NCI-H1930 (cell line): ENCODE data around the gene SPG7.

Experiments used
- DNase-seq, 2 experiments: peaks; one replicate each; lab custom pipeline; 2025; lab: John Stamatoyannopoulos, UW

SPG7 gene

DNA sequence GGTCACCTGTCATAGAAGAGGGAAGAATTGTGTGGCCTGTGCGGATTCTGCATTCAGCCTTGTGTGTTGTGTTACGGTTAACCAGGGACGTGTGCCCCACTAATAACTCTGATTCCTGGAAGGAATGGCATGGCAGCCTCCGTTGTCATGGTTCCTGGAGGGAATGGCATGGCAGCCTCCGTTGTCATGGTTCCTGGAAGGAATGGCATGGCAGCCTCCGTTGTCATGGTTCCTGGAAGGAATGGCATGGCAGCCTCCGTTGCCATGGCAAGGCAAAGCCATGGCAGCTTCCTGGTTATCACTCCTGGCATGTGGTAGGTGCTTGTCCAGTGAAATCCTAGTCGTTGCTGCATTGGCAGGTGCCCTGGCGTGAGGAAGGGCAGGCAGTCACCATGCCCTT is 8.9 kb downstream of the SPG7 start:
- no peak for DNase-seq

DNA sequence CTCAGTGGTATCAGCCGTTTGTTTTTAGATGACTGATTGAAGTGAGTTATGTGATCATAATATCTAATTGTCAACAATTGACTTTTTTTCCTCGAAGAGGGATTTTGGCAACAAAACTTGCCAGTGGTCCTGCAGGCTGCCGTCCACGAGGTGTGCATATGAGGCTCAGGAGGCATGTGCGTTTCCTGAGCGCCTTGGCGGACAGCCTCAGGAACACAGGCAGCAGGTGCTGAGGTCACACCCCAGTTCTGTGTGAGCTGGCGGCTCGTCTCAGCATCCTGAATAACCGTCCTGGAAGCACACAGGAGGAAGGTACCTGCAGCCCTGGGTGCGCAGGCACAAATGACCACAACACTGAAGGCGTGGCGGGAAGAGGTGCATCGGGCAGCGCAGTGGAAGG is 11.7 kb downstream of the SPG7 start:
- no peak for DNase-seq

DNA sequence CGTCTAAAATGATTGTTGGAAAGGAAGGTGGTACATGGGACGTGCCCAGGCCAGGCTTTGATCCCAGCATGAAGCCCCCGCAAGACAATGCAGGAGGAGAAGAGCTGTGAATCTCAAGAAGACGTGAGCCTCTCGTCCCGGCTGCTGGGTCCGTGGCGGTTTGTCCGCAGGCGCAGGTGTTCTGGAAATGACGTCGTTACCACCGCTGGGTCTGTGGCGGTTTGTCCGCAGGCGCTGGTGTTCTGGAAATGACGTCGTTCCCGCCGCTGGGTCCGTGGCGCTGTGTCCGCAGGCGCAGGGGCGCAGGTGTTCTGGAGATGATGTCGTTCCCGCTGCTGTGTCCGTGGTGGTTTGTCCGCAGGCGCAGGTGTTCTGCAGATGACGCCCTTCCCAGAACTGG is 14.1 kb downstream of the SPG7 start:
- DNase-seq: no peak

DNA sequence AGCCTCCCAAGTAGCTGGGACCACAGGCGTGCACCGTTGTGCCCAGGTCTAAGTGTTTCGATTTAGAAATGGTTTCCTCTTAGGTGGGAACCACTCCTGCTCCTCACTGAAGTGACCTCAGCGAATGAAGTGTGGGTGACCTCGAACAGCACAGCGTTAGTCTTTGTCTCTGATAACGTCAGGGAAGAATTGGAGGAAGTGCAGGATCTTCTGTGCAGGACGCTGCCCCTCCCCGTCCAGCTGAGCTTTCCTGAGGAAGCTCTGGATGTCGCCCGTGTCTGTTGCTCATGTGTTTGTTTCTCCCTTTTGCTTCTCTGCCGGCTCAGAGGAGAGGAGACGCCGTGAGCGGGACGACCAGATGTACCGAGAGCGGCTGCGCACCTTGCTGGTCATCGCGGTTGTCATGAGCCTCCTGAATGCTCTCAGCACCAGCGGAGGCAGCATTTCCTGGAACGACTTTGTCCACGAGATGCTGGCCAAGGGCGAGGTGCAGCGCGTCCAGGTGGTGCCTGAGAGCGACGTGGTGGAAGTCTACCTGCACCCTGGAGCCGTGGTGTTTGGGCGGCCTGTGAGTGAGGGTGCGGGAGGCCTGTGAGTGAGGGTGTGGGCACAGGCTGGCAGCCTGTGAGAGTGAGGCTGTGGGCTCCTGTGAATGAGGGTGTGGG is 15.6 kb downstream of the SPG7 start:
- no peak for DNase-seq

GRCh38 chr16:89525146-89525913 is 17.1 kb downstream of the SPG7 start:
- no peak for DNase-seq

DNA sequence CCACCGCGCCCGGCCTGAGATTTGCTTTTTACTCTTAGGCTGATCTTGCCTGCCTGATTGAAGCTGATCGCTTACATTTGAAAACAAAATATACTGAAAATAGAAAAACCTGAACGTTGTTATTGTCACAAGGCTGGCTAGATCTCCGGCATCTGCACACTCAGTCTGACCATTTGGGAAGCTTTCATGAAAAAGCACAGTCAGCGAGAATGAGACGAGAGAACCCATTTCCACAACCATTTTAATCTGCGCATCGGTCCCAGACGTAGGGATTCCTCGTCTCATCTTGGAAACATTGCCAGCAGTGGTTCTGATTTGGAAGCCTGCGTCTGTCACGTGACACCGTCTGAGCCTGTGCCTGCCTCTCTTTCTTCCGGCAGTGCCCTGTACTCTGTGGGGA is 20.9 kb downstream of the SPG7 start:
- DNase-seq: no peak

DNA sequence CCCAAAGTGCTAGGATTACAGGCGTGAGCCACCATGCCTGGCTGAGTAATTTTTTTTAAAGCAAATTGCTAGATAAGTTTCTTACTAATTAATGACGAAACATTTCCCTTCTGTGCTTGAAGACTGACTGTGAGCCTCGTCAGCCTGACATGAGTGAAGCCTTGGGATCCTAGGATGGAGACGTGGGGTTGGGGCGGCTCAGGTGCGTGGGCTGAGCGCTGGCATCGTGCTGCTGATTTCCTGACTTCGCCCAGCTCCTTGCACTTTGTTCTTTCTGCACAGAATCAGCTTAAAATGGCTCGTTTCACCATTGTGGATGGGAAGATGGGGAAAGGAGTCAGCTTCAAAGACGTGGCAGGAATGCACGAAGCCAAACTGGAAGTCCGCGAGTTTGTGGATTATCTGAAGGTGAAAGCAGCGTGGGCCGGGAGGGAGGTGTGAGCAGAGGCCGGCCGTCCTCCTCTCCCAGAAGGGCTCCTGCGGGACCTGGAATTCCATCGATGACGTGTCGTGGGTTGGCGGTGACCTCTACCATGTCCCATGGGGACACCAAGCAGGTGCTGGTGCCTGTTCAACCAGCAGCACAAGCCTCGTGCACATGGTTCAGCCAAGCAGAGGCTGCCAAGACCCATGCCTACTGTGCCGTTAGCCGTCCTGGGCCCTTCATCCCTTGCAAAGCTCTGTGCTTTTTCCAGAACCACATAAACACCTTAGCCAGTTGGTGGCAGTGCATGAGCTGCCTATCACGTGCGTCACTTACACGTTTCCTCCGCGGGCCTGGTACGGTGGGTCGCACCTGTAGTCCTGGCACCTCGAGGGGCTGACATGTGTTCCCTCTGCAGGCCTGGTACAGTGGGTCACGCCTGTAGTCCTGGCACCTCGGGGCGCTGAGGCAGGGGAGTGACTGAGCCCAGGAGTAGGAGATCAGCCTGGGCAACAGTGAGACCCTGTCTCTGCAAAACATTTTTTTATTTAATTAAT is 22.5 kb downstream of the SPG7 start:
- DNase-seq: no peak

DNA sequence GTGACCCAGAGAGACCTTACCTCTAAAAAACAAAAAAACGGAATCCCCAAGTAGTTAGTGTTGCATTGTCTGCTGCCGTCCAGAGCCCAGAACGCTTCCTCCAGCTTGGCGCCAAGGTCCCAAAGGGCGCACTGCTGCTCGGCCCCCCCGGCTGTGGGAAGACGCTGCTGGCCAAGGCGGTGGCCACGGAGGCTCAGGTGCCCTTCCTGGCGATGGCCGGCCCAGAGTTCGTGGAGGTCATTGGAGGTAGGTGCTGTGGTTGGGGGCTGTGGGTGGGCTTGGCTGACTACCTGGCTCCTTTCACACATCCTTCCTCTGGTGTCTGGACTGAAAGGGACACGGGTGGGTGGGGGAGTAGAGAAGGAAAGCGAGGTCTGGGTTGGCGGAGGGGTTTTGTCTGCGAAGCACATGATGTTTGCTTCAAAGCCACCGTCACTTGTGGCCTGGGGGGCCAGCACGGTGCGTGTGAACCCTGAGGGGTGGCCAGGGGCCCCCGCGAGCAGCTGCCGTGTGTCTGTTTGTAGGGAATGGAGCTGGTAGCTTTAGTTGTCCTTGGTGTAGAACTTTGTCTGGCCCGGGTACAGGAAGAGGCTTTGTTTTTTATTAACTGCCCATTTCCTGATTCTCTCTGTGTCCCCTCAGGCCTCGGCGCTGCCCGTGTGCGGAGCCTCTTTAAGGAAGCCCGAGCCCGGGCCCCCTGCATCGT is 23.8 kb downstream of the SPG7 start:
- no peak for DNase-seq

- DNase-seq: no peak
Measured at GRCh38 chr16:89534252-89534756, 26.1 kb downstream of the SPG7 start.

DNA sequence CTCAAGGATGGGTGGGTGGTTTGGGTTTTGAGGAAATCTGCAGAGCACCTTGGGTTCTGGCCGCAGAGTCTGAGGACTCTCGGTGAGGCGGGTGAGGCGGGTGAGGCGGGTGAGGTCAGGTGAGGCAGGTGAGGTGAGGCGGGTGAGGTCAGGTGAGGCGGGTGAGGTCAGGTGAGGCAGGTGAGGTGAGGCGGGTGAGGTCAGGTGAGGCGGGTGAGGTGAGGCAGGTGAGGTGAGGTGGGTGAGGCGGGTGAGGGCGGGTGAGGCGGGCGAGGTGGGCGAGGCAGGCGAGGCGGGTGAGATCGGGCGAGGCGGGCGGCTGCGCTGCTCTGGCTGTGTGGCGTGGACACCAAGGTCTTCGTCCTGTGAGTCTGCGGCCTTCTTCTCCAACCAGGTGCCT is 28.2 kb downstream of the SPG7 start:
- no peak for DNase-seq

DNA sequence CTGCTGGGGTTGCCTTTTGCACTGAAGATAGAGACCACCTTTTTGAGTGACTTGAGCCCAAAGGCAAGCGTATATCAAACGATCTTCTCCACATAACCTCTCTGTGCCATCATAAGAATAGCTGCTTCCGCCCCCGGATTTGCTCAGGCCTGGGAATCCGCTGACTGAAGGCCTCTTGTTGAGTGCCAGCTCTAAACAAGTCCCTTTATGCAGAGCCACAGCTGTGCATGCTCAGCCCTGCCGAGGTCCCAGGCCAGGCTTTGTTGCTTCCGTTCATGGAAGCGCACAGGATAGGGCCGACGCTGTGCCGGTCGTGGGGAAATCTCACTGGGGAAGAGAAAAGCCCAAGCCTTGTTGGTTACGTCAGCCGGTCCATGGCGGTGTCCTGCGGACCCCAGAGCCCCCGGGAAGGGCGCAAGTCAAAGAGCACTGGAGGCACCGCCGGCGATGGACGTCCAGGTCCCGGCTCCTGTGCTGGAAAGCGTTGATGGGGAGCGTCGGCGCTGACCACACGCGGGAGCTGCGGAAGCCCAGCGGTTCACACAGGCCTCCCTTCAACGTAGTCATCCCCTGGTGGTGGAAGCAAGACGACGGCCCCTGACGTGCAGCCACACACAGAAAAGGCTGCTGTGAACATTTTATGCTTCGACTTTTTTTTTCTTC is 28.8 kb downstream of the SPG7 start:
- no peak for DNase-seq

DNA sequence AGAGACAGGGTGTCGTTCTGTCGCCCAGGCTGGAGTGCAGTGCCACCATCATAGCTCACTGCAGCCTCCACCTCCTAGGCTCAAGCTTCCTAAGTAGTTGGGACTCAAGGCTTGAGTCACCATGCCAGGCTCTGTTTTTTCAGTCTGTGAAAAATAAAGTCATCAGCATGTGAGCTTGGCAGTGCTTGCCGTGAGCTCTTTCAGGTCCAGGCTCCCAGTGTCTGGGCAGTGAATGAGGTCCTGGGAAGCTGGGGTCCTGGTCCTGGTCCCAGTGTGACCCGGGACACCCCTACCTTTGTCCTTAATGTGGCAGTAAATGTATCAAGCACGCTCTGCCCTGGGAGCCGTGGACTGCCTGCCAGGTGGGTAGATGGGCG is 29.3 kb downstream of the SPG7 start:
- no peak for DNase-seq

GRCh38 chr16:89538286-89538685 is 30.1 kb downstream of the SPG7 start:
- DNase-seq: no peak

- DNase-seq: no peak
Measured at GRCh38 chr16:89540557-89540956, 32.4 kb downstream of the SPG7 start.

- DNase-seq: no peak
Measured at GRCh38 chr16:89541792-89542191, 33.6 kb downstream of the SPG7 start.

DNA sequence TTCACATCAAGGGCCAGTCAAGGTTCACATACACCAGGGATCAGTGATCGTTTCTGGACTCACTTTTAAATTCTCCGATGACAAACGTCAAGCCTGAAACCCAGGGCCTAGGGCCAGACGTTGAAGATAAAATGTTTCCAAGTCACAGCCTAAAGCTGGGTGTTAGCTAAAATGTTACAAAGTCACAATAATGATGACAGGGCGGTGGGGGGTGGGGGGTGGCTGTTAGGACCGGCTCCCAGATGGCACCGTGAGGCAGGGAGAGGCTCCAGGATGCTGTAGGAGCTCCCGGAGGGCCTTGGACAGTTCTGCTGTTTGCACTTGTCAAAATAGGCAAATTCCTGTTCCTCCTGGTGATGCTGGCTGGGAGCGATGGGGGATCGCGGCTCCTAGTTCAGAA is 35.9 kb downstream of the SPG7 start:
- no peak for DNase-seq

GRCh38 chr16:89544713-89545043 is 36.5 kb downstream of the SPG7 start:
- no peak for DNase-seq

- DNase-seq: no peak
Measured at GRCh38 chr16:89545044-89545830, 37.0 kb downstream of the SPG7 start.

DNA sequence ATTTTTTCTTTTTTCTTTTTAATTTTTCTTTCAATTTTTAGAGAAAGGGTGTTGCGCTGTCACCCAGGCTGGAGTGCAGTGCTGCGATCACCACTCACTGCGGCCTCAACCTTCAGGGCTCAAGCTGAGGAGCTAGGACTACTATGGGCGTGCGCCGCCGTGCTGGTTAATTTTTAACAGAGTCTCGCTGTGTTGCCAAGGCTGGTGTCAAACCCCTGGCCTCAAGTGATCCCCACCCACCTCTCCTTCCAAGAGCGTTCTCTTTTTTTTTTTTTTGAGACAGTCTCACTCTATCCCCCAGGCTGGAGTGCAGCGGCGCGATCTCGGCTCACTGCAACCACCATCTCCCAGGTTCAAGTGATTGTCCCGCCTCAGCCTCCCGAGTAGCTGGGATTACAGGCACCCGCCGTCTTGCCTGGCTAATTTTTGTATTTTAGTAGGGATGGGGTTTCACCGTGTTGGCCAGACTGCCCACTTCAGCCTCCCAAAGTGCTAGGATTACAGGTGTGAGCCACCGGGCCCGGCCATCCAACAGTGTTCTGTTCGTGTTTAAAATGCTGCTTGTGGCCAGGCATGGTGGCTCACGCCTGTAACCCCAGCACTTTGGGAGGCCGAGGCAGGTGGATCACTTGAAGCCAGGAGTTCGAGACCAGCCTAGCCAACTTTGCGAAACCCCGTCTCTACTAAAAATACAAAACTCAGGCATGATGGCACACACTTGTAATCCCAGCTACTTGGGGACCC is 37.8 kb downstream of the SPG7 start:
- no peak for DNase-seq

- no peak for DNase-seq
Measured at GRCh38 chr16:89546781-89547180, 38.6 kb downstream of the SPG7 start.
